GM21360 (cell line): ENCODE measurements around the gene CD209.
A peak's percentile ranks its signal among the peaks of the same experiment; 100 is the strongest.

Experiments used
- ATAC-seq: cut with Tn5 transposase; IDR thresholded peaks from one replicate; pipeline ENCODE4 v1.9.1; 2021; ENCODE audit warnings: mild to moderate bottlenecking, moderate library complexity; ENCODE audit not compliant: unreplicated experiment

CD209 gene

GRCh38 chr19:7706188-7706954, 41.0 kb downstream of the CD209 start:
- ATAC-seq: no peak

- no peak for ATAC-seq
Observed at GRCh38 chr19:7705387-7706187, 41.7 kb downstream of the CD209 start.

- ATAC-seq: no peak
Observed at GRCh38 chr19:7704280-7705060, 42.9 kb downstream of the CD209 start.

- no peak for ATAC-seq
Observed at GRCh38 chr19:7703332-7703731, 44.0 kb downstream of the CD209 start.

DNA sequence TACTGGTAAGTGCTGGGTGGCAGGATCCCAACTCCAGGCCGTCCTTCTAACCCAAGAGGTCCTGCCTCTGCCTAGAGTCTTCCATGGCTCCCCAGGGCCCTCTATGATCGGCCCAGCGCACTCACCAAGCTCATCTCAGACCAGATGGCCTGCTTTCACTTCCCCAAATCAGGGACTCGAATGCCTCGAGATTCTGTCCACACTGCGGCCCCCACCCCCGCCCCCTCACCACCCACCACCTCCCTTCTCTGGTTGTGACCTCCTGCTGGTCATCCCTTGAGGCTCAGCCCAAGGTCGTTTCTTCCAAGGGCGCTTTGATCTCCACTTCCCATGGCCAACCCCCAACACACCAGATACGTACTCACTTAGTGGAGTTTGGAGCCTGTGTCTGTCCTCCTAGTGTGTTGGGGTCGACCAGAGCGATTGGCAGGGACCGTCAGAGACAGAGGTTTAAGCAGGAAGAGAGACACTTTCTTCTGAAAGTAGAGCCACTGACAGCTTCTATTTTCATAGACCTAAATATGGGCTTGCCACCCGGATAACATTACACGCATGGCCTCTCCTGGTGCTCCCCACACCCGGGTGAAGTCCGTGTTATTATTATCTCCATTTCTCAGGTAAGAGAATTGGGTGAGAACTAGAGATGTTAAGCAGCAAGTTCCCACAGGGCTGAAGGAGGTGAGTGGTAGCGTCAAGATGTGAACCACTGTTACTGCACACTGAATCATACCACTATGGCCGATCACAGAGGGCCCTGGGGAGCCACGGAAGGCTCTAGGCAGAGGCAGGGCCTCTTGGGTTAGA, 45.5 kb downstream of the CD209 start, which contains the start of gene FCER2:
TSS of gene FCER2 (minus strand) at position 478 of the 804 bp plus-strand sequence. CDS start 2,371 bp downstream, outside the sequence.
- peak; percentile 46 for ATAC-seq

- no peak for ATAC-seq
Observed at GRCh38 chr19:7701049-7701653, 46.2 kb downstream of the CD209 start.

GRCh38 chr19:7699417-7700401, 47.6 kb downstream of the CD209 start:
- no peak for ATAC-seq

GRCh38 chr19:7699003-7699402, 48.3 kb downstream of the CD209 start:
- no peak for ATAC-seq

DNA sequence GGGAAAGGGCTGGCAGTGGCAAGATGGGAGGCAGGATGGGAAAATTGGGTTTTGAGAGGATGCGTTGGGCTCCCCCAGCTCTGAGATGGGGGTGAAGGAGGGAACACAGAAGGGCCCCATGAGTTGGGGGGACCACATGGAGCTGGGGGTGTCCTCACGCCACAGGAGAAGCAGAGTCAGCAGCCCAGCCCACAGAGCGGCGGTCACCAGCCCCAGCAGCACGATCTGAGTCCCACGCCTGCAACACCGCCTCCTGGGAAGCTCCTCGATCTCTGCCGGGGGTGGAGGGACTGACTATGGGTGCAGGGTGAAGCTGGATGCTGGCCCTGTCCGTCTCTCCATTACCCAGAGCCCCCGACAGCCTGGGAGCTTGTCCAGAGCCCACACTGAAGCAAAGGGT, 48.8 kb downstream of the CD209 start:
- no peak for ATAC-seq

DNA sequence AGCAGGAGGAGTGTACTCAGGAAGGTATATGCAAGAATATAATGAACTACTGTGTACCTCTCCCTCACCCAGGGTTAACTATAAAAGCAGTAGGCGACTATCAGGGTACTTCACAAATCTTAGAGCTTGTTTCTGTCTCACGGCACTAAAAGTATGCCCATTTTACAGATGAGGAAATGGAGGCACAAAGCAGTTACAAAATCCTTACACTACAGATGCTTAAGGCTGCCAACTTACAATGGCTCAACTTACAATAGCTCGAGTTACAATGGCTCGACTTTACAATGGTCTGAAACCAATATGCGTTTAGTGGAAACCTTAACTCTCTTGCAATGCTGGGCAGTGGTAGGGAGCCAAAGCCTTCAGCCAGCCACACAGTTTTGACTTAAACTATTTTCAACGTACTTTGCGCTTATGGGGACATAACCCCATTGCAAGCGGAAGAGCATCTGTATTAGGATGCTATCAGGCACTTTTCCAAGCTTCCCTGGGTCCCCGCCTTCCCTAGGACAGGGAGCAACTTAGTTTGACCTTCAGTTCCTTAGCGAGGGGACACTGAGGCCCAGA, 49.5 kb downstream of the CD209 start:
- ATAC-seq: no peak

DNA sequence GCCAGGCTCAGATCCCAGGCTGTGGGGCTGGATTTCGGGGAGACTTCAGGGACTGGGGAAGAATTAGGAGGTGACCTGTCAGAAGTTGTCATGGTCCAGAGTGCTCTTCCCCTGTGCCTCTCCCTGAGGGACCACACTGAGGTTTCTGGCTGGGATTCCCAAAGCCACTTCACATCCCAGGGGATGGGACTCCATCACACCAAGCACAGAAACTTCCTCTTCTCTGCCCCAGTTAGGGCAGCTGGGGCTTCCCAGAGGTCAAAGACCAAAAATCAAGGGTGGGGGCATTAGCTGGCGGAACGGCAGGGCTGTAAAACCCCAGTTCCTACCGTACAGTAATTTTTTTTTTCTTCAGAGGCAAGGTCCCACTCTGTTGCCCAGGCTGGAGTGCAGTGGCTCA, 52.8 kb downstream of the CD209 start:
- ATAC-seq: no peak

DNA sequence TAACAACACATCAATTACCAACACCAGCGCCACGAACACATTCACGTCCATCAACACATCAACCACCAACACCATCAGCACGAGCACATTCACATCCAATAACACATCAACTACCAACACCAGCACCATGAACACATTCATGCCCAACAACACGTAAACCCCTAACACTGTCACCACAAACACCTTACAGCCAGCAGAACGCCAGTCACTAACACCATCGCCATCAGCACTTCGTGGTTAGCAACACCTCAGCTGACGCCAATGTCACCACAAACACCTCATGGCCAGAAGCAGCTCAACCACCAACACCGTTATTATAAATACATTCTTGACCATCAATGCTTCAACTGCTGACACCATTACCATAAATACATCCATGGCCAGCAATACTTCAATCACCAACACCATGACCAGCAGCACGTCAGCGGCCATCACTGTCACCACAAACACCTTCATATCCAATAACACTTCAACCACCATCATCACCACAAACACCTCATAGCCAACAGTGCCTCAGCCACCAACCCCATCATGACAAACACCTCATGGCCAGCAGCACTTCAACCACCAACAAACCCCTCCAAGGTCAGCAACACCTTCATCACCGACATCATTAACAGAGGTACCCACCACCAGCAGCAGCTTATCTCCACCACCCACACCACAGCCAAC, 54.8 kb downstream of the CD209 start:
- no peak for ATAC-seq

DNA sequence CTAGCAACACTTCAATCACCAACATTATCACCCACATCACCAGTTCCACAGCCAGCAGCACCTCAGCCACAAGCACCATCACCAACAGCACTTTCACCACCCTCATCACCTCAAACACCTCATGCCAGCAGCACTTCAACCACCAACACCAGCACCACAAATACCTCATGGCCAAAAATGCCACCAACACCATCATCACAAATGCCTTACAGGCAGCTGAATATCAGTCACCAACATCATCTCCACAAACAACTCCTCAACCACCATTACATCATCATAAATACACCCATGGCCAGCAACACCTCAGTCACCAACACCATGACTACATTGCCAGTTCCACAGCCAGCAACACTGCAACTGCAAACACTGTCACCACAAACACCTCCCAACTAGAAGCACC, 55.8 kb downstream of the CD209 start:
- ATAC-seq: no peak

- ATAC-seq: no peak
Observed at GRCh38 chr19:7690779-7691258, 56.5 kb downstream of the CD209 start.
